Measurements from ENCODE around the gene NAV2. TPM values are rescaled to one million over a fixed set of nuclear protein-coding genes. Genes with fewer than 3 reads are reported as not detected.

The NAV2 gene
- polyA plus RNA-seq, 1 donor (not counting 4 experiments of a cell fraction or from before 2014, with no cell fraction given) = 4.0 TPM

- peak overlapping the region; percentile 87 for H3K9ac ChIP-seq (ENCODE audit: control insufficient read depth, extremely low read depth, insufficient read depth, low read length)
- no peaks in the 10 kb centered on the region for H3K27me3 ChIP-seq (ENCODE audit: control insufficient read depth, extremely low read depth, insufficient read depth, low read length)
- peak overlapping the region; percentile 99 for H3K27ac ChIP-seq (ENCODE audit: control insufficient read depth, insufficient read depth, low read length)
- DNase-seq (ENCODE audit: low read depth, low spot score) (no peak), FAIRE-seq (no peak)
- peaks cover 2% of the 10 kb centered on the region for H3K9me1 ChIP-seq (ENCODE audit: control insufficient read depth, extremely low read depth, insufficient read depth, low read length)
- no peaks in the 10 kb centered on the region for H3K9me3 ChIP-seq (ENCODE audit: control insufficient read depth, low read depth, low read length)
- H2AFZ ChIP-seq (ENCODE audit: control insufficient read depth, low read length) = no peak overlapping the region
- TF ChIP-seq EZH2 (IDR thresholded peaks at IDR 0.05; ENCODE audit: low read length) (no peak), CTCF (optimal IDR thresholded peaks at IDR 0.05 in 1 of 3, IDR thresholded peaks at IDR 0.05 in 1 of 3, conservative IDR thresholded peaks at IDR 0.05 in 1 of 3; ENCODE audit: extremely low read depth in 1 of 3, insufficient read depth in 2 of 3, low read length in 3 of 3) (no peak)
- peaks cover 10% of the 10 kb centered on the region for H4K20me1 ChIP-seq (ENCODE audit: control insufficient read depth, extremely low read depth, insufficient read depth, low read length)
- H3K4me3 ChIP-seq (ENCODE audit: control insufficient read depth in 2 of 3, extremely low read depth in 1 of 3, insufficient read depth in 2 of 3, low read depth in 1 of 3, low read length in 3 of 3) = no peak overlapping the region
- peak overlapping the region; percentile 94 for H3K4me2 ChIP-seq (ENCODE audit: control insufficient read depth, extremely low read depth, insufficient read depth, low read depth, low read length)
- H3K4me1 ChIP-seq (ENCODE audit: control insufficient read depth, extremely low read depth, insufficient read depth, low read length) = peaks cover 36% of the 10 kb centered on the region
- dilution Hi-C loops (cut with MboI; ENCODE audit: extremely low pct_ligation_motif_present, low sequenced_read_pairs) = no loop called here
- H3K36me3 ChIP-seq (ENCODE audit: control insufficient read depth in 2 of 2, extremely low read depth in 1 of 2, insufficient read depth in 2 of 2, low read length in 2 of 2) = peaks cover 7 to 13% of the 10 kb centered on the region in 2 experiments
- H3K79me2 ChIP-seq (ENCODE audit: control insufficient read depth, insufficient read depth, low read length) = no peaks in the 10 kb centered on the region
Measured at GRCh38 chr11:20111871-20112270, 399.2 kb downstream of the NAV2 start.

- peak; percentile 69 for FAIRE-seq
- Histone ChIP-seq H3K27me3 (ENCODE audit: control insufficient read depth, extremely low read depth, insufficient read depth, low read length) (no peaks in the 10 kb centered on the region), H3K9me1 (ENCODE audit: control insufficient read depth, extremely low read depth, insufficient read depth, low read length) (peaks cover 2% of the 10 kb centered on the region), H4K20me1 (ENCODE audit: control insufficient read depth, extremely low read depth, insufficient read depth, low read length) (peaks cover 10% of the 10 kb centered on the region), H2AFZ (ENCODE audit: control insufficient read depth, low read length) (peak overlapping the region; percentile 99), H3K79me2 (ENCODE audit: control insufficient read depth, insufficient read depth, low read length) (no peaks in the 10 kb centered on the region), H3K9me3 (ENCODE audit: control insufficient read depth, low read depth, low read length) (no peaks in the 10 kb centered on the region), H3K27ac (ENCODE audit: control insufficient read depth, insufficient read depth, low read length) (peak overlapping the region; percentile 99), H3K4me3 (ENCODE audit: control insufficient read depth in 2 of 3, extremely low read depth in 1 of 3, insufficient read depth in 2 of 3, low read depth in 1 of 3, low read length in 3 of 3) (peak overlapping the region in 2 of 3 experiments; percentile 48 to 64), H3K36me3 (ENCODE audit: control insufficient read depth in 2 of 2, extremely low read depth in 1 of 2, insufficient read depth in 2 of 2, low read length in 2 of 2) (peaks cover 4 to 11% of the 10 kb centered on the region in 2 experiments), H3K9ac (ENCODE audit: control insufficient read depth, extremely low read depth, insufficient read depth, low read length) (peak overlapping the region; percentile 87), H3K4me2 (ENCODE audit: control insufficient read depth, extremely low read depth, insufficient read depth, low read depth, low read length) (peak overlapping the region; percentile 94), H3K4me1 (ENCODE audit: control insufficient read depth, extremely low read depth, insufficient read depth, low read length) (peaks cover 36% of the 10 kb centered on the region)
- DNase-seq (ENCODE audit: low read depth, low spot score) = peak; percentile 89
- TF ChIP-seq EZH2 (IDR thresholded peaks at IDR 0.05; ENCODE audit: low read length) = no peak
- TF ChIP-seq CTCF (optimal IDR thresholded peaks at IDR 0.05 in 1 of 3, IDR thresholded peaks at IDR 0.05 in 1 of 3, conservative IDR thresholded peaks at IDR 0.05 in 1 of 3; ENCODE audit: extremely low read depth in 1 of 3, insufficient read depth in 2 of 3, low read length in 3 of 3) = no peak
- dilution Hi-C loops (cut with MboI; ENCODE audit: extremely low pct_ligation_motif_present, low sequenced_read_pairs) = no loop called here
Measured at GRCh38 chr11:20112291-20113148, 399.9 kb downstream of the NAV2 start.
